ENCODE measurements around the gene PLEKHA3.

The PLEKHA3 gene

GRCh38 chr2:178449700-178450523 lies 30.3 kb upstream of the PLEKHA3 start:
- Histone ChIP-seq H2AFZ (ENCODE audit: low read depth, low read length) (peak overlapping the region; percentile 88), H3K27ac (ENCODE audit: low read length, poor library complexity, severe bottlenecking) (no peak overlapping the region), H3K14ac (ENCODE audit: low read length in 2 of 2) (peak overlapping the region in 1 of 2 experiments; percentile 98), H3K36me3 (ENCODE audit: control insufficient read depth in 1 of 2, insufficient read depth in 2 of 2, low read depth in 1 of 2, low read length in 2 of 2) (peaks cover 13 to 34% of the 10 kb centered on the region in 2 experiments), H3K9me3 (ENCODE audit: control insufficient read depth, low read length) (no peaks in the 10 kb centered on the region), H3K4ac (ENCODE audit: low read depth in 1 of 2, low read length in 2 of 2) (peak overlapping the region in 1 of 2 experiments; percentile 91), H2AK5ac (ENCODE audit: low read length, severe bottlenecking) (no peak overlapping the region), H3K4me3 (ENCODE audit: insufficient read depth in 1 of 2, low read depth in 1 of 2, low read length in 2 of 2) (peak overlapping the region; percentile 84 to 96), H2BK15ac (ENCODE audit: low read depth, poor library complexity, severe bottlenecking) (no peak overlapping the region), H3K18ac (ENCODE audit: low read depth in 1 of 2, low read length in 2 of 2) (peak overlapping the region; percentile 46 to 87), H2BK12ac (ENCODE audit: low read length in 2 of 2) (peak overlapping the region in 1 of 2 experiments; percentile 7), H2BK120ac (ENCODE audit: low read depth, low read length) (no peak overlapping the region), H3K27me3 (ENCODE audit: control insufficient read depth in 1 of 2, insufficient read depth in 1 of 2, low read length in 2 of 2) (no peaks in the 10 kb centered on the region), H2BK5ac (ENCODE audit: low read depth, low read length, poor library complexity, severe bottlenecking) (no peak overlapping the region), H3K23ac (ENCODE audit: low read length in 2 of 2) (peak overlapping the region in 1 of 2 experiments; percentile 69), H3K4me1 (ENCODE audit: control insufficient read depth, insufficient read depth, low read depth, low read length) (peaks cover 7% of the 10 kb centered on the region), H4K8ac (ENCODE audit: low read length) (peak overlapping the region; percentile 77), H3K4me2 (ENCODE audit: low read length, poor library complexity, severe bottlenecking) (peak overlapping the region; percentile 85), H3K79me1 (replicated peaks; ENCODE audit: low read length, poor library complexity, severe bottlenecking) (peaks cover 26% of the 10 kb centered on the region), H4K91ac (ENCODE audit: low read length) (no peak overlapping the region), H3K9ac (ENCODE audit: low read length) (peak overlapping the region; percentile 99)
- DNase-seq, result peak; percentile 22
- WGBS, result 15% methylated on average over 17 of the region's 18 CpGs

DNA sequence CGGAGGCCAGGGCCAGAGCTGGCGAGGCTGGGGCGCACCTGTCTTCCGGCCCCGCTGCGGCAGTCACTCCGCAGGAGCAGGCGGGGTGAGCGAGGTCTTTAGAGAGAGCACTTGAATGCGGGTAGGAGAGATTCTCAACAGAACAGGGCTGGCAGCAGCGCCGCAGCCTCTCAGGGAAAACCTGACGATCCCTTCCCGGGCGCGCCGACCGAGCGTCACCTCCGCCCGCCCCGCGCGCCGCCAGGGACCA lies 29.8 kb upstream of the PLEKHA3 start:
- peak overlapping the region; percentile 77 for H4K8ac ChIP-seq (ENCODE audit: low read length)
- H2BK5ac ChIP-seq (ENCODE audit: low read depth, low read length, poor library complexity, severe bottlenecking), result no peak overlapping the region
- H2AK5ac ChIP-seq (ENCODE audit: low read length, severe bottlenecking), result no peak overlapping the region
- peak overlapping the region in 1 of 2 experiments; percentile 91 for H3K4ac ChIP-seq (ENCODE audit: low read depth in 1 of 2, low read length in 2 of 2)
- no peak overlapping the region for H4K91ac ChIP-seq (ENCODE audit: low read length)
- peak overlapping the region; percentile 87 to 100 for H3K18ac ChIP-seq (ENCODE audit: low read depth in 1 of 2, low read length in 2 of 2)
- H2BK15ac ChIP-seq (ENCODE audit: low read depth, poor library complexity, severe bottlenecking), result no peak overlapping the region
- peaks cover 7% of the 10 kb centered on the region for H3K4me1 ChIP-seq (ENCODE audit: control insufficient read depth, insufficient read depth, low read depth, low read length)
- H2BK12ac ChIP-seq (ENCODE audit: low read length in 2 of 2), result peak overlapping the region in 1 of 2 experiments; percentile 7
- H3K27ac ChIP-seq (ENCODE audit: low read length, poor library complexity, severe bottlenecking), result no peak overlapping the region
- H3K14ac ChIP-seq (ENCODE audit: low read length in 2 of 2), result peak overlapping the region in 1 of 2 experiments; percentile 98
- 0% methylated on average over 17 of the region's 25 CpGs for WGBS
- peak overlapping the region; percentile 88 for H2AFZ ChIP-seq (ENCODE audit: low read depth, low read length)
- no peak for DNase-seq
- peak overlapping the region; percentile 85 for H3K4me2 ChIP-seq (ENCODE audit: low read length, poor library complexity, severe bottlenecking)
- peaks cover 13 to 29% of the 10 kb centered on the region in 2 experiments for H3K36me3 ChIP-seq (ENCODE audit: control insufficient read depth in 1 of 2, insufficient read depth in 2 of 2, low read depth in 1 of 2, low read length in 2 of 2)
- no peak overlapping the region for H3K23ac ChIP-seq (ENCODE audit: low read length in 2 of 2)
- no peaks in the 10 kb centered on the region for H3K9me3 ChIP-seq (ENCODE audit: control insufficient read depth, low read length)
- peaks cover 24% of the 10 kb centered on the region for H3K79me1 ChIP-seq (replicated peaks; ENCODE audit: low read length, poor library complexity, severe bottlenecking)
- peak overlapping the region; percentile 84 to 96 for H3K4me3 ChIP-seq (ENCODE audit: insufficient read depth in 1 of 2, low read depth in 1 of 2, low read length in 2 of 2)
- H3K27me3 ChIP-seq (ENCODE audit: control insufficient read depth in 1 of 2, insufficient read depth in 1 of 2, low read length in 2 of 2), result no peaks in the 10 kb centered on the region
- H2BK120ac ChIP-seq (ENCODE audit: low read depth, low read length), result peak overlapping the region; percentile 39
- H3K9ac ChIP-seq (ENCODE audit: low read length), result peak overlapping the region; percentile 99

DNA sequence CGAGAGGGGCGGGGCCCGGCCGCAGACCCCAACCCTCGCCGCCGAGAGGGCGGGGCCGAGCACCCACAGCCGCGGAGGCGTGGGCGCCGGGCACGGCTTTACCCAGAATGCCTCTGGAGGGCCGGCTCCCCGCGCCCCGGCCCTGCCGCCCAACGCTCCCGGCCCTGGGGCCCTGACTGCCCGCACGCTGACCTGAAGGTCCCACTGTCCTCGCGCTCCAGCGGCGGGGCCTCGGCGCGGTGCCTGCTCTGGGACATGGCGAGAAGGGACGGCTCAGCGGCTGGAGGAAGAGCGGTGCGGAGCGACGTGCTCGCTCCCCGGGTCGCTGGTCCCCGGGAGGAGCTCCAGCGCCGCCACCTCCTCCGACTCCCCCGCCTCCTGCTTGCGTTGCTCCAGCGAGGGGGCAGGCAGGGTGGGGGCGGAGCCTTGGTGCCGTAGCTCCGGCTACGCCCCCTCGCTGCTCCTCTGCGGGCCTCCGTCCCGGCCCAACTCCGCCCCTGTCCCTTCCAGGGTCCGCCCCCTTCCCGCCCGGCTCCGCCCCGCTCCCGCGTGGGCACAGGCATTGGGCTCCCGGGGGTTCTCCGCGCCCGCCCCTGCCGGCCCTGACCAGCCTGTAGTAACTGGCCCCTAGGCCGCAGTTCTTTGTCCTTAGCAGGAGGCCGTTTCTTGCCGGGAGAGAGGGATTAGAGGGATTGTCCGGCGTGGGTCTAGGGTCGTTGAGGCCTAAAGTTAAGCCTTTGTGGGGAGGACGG lies 29.3 kb upstream of the PLEKHA3 start, which contains the start of the genes PJVK and PRKRA:
TSS of gene PJVK (plus strand) at position 605 of the 752 bp plus-strand sequence. CDS start 2,032 bp downstream, outside the sequence.
TSS of gene PRKRA (minus strand) at position 402 of the 752 bp plus-strand sequence. CDS start at position 257, 145 bp downstream.
- peak within 1 kb of the TSS; percentile 99 for H3K9ac ChIP-seq (ENCODE audit: low read length)
- H3K14ac ChIP-seq (ENCODE audit: low read length in 2 of 2), result peak within 1 kb of the TSS in 1 of 2 experiments; percentile 100
- peaks cover 8 to 26% of the 10 kb centered on the region in 2 experiments for H3K36me3 ChIP-seq (ENCODE audit: control insufficient read depth in 1 of 2, insufficient read depth in 2 of 2, low read depth in 1 of 2, low read length in 2 of 2)
- H4K8ac ChIP-seq (ENCODE audit: low read length), result peak within 1 kb of the TSS; percentile 98
- H3K9me3 ChIP-seq (ENCODE audit: control insufficient read depth, low read length), result no peaks in the 10 kb centered on the region
- peak within 1 kb of the TSS; percentile 44 to 95 for H2BK12ac ChIP-seq (ENCODE audit: low read length in 2 of 2)
- H3K4me2 ChIP-seq (ENCODE audit: low read length, poor library complexity, severe bottlenecking), result peak within 1 kb of the TSS; percentile 85
- peak within 1 kb of the TSS; percentile 91 for H2AK5ac ChIP-seq (ENCODE audit: low read length, severe bottlenecking)
- no peaks in the 10 kb centered on the region for H3K27me3 ChIP-seq (ENCODE audit: control insufficient read depth in 1 of 2, insufficient read depth in 1 of 2, low read length in 2 of 2)
- H3K79me1 ChIP-seq (replicated peaks; ENCODE audit: low read length, poor library complexity, severe bottlenecking), result peaks cover 22% of the 10 kb centered on the region
- H3K18ac ChIP-seq (ENCODE audit: low read depth in 1 of 2, low read length in 2 of 2), result peak within 1 kb of the TSS; percentile 87 to 100
- H4K91ac ChIP-seq (ENCODE audit: low read length), result peak within 1 kb of the TSS; percentile 92
- H3K4me1 ChIP-seq (ENCODE audit: control insufficient read depth, insufficient read depth, low read depth, low read length), result peaks cover 7% of the 10 kb centered on the region
- H2BK5ac ChIP-seq (ENCODE audit: low read depth, low read length, poor library complexity, severe bottlenecking), result peak within 1 kb of the TSS; percentile 98
- H3K4ac ChIP-seq (ENCODE audit: low read depth in 1 of 2, low read length in 2 of 2), result peak within 1 kb of the TSS; percentile 90 to 98
- H3K4me3 ChIP-seq (ENCODE audit: insufficient read depth in 1 of 2, low read depth in 1 of 2, low read length in 2 of 2), result peak within 1 kb of the TSS; percentile 84 to 96
- peak; percentile 97 for DNase-seq
- peak within 1 kb of the TSS in 1 of 2 experiments; percentile 89 for H3K23ac ChIP-seq (ENCODE audit: low read length in 2 of 2)
- H2BK15ac ChIP-seq (ENCODE audit: low read depth, poor library complexity, severe bottlenecking), result peak within 1 kb of the TSS; percentile 98
- H2AFZ ChIP-seq (ENCODE audit: low read depth, low read length), result peak within 1 kb of the TSS; percentile 98
- 1% methylated on average over 68 of the region's 76 CpGs for WGBS
- H3K27ac ChIP-seq (ENCODE audit: low read length, poor library complexity, severe bottlenecking), result peak within 1 kb of the TSS; percentile 85
- H2BK120ac ChIP-seq (ENCODE audit: low read depth, low read length), result peak within 1 kb of the TSS; percentile 71

- Histone ChIP-seq H3K4me1 (ENCODE audit: control insufficient read depth, insufficient read depth, low read depth, low read length) (peaks cover 7% of the 10 kb centered on the region), H3K79me1 (replicated peaks; ENCODE audit: low read length, poor library complexity, severe bottlenecking) (peaks cover 20% of the 10 kb centered on the region), H3K18ac (ENCODE audit: low read depth in 1 of 2, low read length in 2 of 2) (no peak overlapping the region), H4K8ac (ENCODE audit: low read length) (no peak overlapping the region), H3K4ac (ENCODE audit: low read depth in 1 of 2, low read length in 2 of 2) (no peak overlapping the region), H3K9ac (ENCODE audit: low read length) (peak overlapping the region; percentile 99), H3K4me3 (ENCODE audit: insufficient read depth in 1 of 2, low read depth in 1 of 2, low read length in 2 of 2) (no peak overlapping the region), H2BK120ac (ENCODE audit: low read depth, low read length) (no peak overlapping the region), H3K14ac (ENCODE audit: low read length in 2 of 2) (no peak overlapping the region), H3K9me3 (ENCODE audit: control insufficient read depth, low read length) (no peaks in the 10 kb centered on the region), H2AK5ac (ENCODE audit: low read length, severe bottlenecking) (no peak overlapping the region), H2AFZ (ENCODE audit: low read depth, low read length) (no peak overlapping the region), H2BK5ac (ENCODE audit: low read depth, low read length, poor library complexity, severe bottlenecking) (no peak overlapping the region), H2BK15ac (ENCODE audit: low read depth, poor library complexity, severe bottlenecking) (no peak overlapping the region), H2BK12ac (ENCODE audit: low read length in 2 of 2) (no peak overlapping the region), H3K27me3 (ENCODE audit: control insufficient read depth in 1 of 2, insufficient read depth in 1 of 2, low read length in 2 of 2) (no peaks in the 10 kb centered on the region), H3K23ac (ENCODE audit: low read length in 2 of 2) (no peak overlapping the region), H3K4me2 (ENCODE audit: low read length, poor library complexity, severe bottlenecking) (no peak overlapping the region), H3K36me3 (ENCODE audit: control insufficient read depth in 1 of 2, insufficient read depth in 2 of 2, low read depth in 1 of 2, low read length in 2 of 2) (peaks cover 6 to 17% of the 10 kb centered on the region in 2 experiments), H3K27ac (ENCODE audit: low read length, poor library complexity, severe bottlenecking) (no peak overlapping the region), H4K91ac (ENCODE audit: low read length) (no peak overlapping the region)
- no peak for DNase-seq
- WGBS, result 100% methylated on average over 1 of the region's 2 CpGs
Observed at GRCh38 chr2:178452334-178452733, 27.9 kb upstream of the PLEKHA3 start.
